ENCODE data around the gene DBH.

DNA sequence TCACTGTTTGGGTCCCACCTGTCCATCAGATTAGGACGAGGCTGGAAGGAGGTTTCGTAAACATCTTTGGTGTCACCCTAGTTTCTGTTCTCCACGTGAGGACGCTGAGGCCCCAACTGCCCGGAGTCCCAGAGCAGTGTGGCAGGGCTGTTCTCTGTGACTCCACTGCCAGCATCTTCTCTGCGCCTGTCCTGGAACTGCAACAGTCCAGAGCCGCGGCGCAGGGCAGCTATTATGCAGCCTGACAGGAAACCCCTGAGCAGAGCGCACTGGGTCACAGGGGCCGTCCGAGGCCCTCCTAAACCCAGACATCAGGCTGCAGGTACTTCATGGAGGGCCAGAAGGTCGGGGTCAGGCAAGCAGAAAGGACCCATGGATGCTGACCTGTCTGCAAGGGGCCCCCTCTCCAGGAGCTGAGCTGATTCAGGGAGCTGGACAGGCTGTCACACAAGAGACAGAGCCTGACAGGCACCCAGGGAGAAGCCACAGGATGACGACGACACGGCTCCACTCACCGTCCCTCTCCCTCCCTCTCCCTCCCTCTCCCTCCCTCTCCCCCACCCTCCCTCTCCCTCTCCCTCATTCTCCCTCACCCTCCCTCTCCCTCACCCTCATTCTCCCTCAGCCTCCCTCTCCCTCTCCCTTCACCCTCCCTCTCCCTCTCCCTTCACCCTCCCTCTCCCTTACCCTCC, 31.7 kb downstream of the DBH start:
- TF ChIP-seq, protein P1, sequence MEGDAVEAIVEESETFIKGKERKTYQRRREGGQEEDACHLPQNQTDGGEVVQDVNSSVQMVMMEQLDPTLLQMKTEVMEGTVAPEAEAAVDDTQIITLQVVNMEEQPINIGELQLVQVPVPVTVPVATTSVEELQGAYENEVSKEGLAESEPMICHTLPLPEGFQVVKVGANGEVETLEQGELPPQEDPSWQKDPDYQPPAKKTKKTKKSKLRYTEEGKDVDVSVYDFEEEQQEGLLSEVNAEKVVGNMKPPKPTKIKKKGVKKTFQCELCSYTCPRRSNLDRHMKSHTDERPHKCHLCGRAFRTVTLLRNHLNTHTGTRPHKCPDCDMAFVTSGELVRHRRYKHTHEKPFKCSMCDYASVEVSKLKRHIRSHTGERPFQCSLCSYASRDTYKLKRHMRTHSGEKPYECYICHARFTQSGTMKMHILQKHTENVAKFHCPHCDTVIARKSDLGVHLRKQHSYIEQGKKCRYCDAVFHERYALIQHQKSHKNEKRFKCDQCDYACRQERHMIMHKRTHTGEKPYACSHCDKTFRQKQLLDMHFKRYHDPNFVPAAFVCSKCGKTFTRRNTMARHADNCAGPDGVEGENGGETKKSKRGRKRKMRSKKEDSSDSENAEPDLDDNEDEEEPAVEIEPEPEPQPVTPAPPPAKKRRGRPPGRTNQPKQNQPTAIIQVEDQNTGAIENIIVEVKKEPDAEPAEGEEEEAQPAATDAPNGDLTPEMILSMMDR (IDR thresholded peaks at IDR 0.05; ENCODE audit: insufficient read depth, low read depth, low read length) = no peak
- no peak for TF ChIP-seq EZH2 (IDR thresholded peaks at IDR 0.05; ENCODE audit: insufficient read depth, low read length)

Measured in astrocyte (in vitro differentiated cells and primary cell).